CD4-positive, CD25-positive, alpha-beta regulatory T cell (primary cell): ENCODE results near the gene SMAD1. TPM values are rescaled to one million over a fixed set of nuclear protein-coding genes. Genes with fewer than 3 reads are reported as not detected.
"Not testable (repeated sequence)": the region's sequence is repeated elsewhere in the genome, so short reads cannot be mapped to it uniquely, and the experiment has no call there.

Experiments used
- ATAC-seq, 2 donors: fragments of 150-1000 bp; cut with Tn5 transposase; one replicate each; pipeline ENCODE4 v1.10.0; 2021; ENCODE audit warnings: low read depth in 2 of 2, moderate number of reproducible peaks in 2 of 2, moderate library complexity in 1 of 2
- DNase-seq, 3 donors: peaks; one replicate each; pipeline versions ENCODE4 v3.0.0 to v3.0.0-alpha.2; 2012 to 2022; ENCODE audit warnings: mixed read lengths in 1 of 3
- H3K27ac ChIP-seq: one replicate; pipeline ENCODE4 v1.7.0; 2013; ENCODE audit warnings: mild to moderate bottlenecking, low read length; ENCODE audit not compliant: insufficient read depth, poor library complexity, severe bottlenecking
- H3K27me3 ChIP-seq: one replicate; pipeline ENCODE4 v1.7.0; 2013; ENCODE audit warnings: low read length; ENCODE audit not compliant: control insufficient read depth, insufficient read depth
- H3K36me3 ChIP-seq: one replicate; pipeline ENCODE4 v1.7.0; 2013; ENCODE audit warnings: mild to moderate bottlenecking, low read length, moderate library complexity; ENCODE audit not compliant: control insufficient read depth, insufficient read depth
- H3K4me1 ChIP-seq: 2 replicates; pipeline ENCODE4 v1.7.0; 2013; ENCODE audit warnings: mild to moderate bottlenecking, low read length; ENCODE audit not compliant: insufficient read depth, control insufficient read depth, poor library complexity, severe bottlenecking
- H3K4me3 ChIP-seq: one replicate; pipeline ENCODE4 v1.7.0; 2013; ENCODE audit warnings: low read depth, mild to moderate bottlenecking, low read length, moderate library complexity
- H3K9me3 ChIP-seq, 2 experiments: 1 replicate in 1 of 2; 2 replicates in 1 of 2; pipeline ENCODE4 v1.7.0; 2013; ENCODE audit warnings: low read length in 2 of 2, mild to moderate bottlenecking in 1 of 2, moderate library complexity in 1 of 2; ENCODE audit not compliant: control insufficient read depth in 2 of 2
- H3K27ac Mint-ChIP-seq, 3 donors: one replicate each; pipeline ENCODE4 v1.8.0; 2020 to 2022; ENCODE audit warnings: mild to moderate bottlenecking in 3 of 3, mixed read lengths in 3 of 3, moderate library complexity in 2 of 3
- H3K27me3 Mint-ChIP-seq: one replicate; pipeline ENCODE4 v1.8.0; 2022; ENCODE audit warnings: mild to moderate bottlenecking, mixed read lengths
- H3K36me3 Mint-ChIP-seq: one replicate; pipeline ENCODE4 v1.8.0; 2020; ENCODE audit warnings: mixed read lengths
- H3K4me1 Mint-ChIP-seq, 4 donors: one replicate each; pipeline ENCODE4 v1.8.0; 2020 to 2022; ENCODE audit warnings: mixed read lengths in 4 of 4, mild to moderate bottlenecking in 1 of 4
- H3K4me3 Mint-ChIP-seq, 4 donors: one replicate each; pipeline ENCODE4 v1.8.0; 2020 to 2022; ENCODE audit warnings: mild to moderate bottlenecking in 4 of 4, mixed read lengths in 4 of 4, moderate library complexity in 3 of 4
- H3K9me3 Mint-ChIP-seq, 7 donors: one replicate each; pipeline ENCODE4 v1.8.0; 2020 to 2022; ENCODE audit warnings: mixed read lengths in 7 of 7, mild to moderate bottlenecking in 3 of 7, moderate library complexity in 2 of 7
- polyA plus RNA-seq, 4 donors: library from polyadenylated mRNA; unstranded; fragments of 300-500 nt; fragmentation: Illumina TruSeq; gene quantifications; one replicate each; pipeline ENCODE4 v1.2.3, GENCODE V29; 2021
- total RNA-seq: library from RNA; stranded (reverse); gene quantifications from one replicate; pipeline ENCODE4 v1.2.3, GENCODE V29; 2022

Gene SMAD1
- total and polyA plus RNA-seq, 5 donors from 2014 or later, result 1.2 to 7.2 (median 3.7) TPM

DNA sequence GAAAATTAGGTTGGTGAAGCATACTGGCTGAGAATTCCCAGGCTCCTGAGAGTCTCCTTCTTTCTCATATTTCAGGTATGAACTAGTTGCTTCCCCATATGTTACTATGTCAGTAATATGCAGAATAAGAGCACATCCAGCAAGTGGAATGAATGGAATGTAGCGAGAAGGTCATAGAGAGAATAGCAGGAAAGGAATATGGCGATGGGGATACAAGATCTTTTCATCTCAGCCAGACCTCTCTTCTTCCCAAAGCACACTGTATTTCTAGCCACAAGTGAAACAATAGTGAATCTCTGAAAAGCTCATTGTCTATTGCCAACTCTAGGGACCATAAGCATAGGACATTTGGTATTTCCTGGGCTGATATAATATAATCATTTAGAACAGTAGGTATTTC, 82.9 kb downstream of the SMAD1 start:
- Histone ChIP-seq H3K9me3 (no peaks in the 10 kb centered on the region), H3K27me3 (peaks cover 7% of the 10 kb centered on the region), H3K4me1 (no peaks in the 10 kb centered on the region), H3K36me3 (no peaks in the 10 kb centered on the region), H3K27ac (no peak overlapping the region), H3K4me3 (no peak overlapping the region)
- no peak for DNase-seq
- Mint-ChIP-seq H3K4me3 (no peak overlapping the region), H3K36me3 (no peaks in the 10 kb centered on the region), H3K4me1 (no peaks in the 10 kb centered on the region), H3K27ac (no peak overlapping the region), H3K27me3 (peaks cover 14% of the 10 kb centered on the region), H3K9me3 (peaks cover 0 to 8% (median 2%) of the 10 kb centered on the region in 7 donors)
- ATAC-seq, result no peak

DNA sequence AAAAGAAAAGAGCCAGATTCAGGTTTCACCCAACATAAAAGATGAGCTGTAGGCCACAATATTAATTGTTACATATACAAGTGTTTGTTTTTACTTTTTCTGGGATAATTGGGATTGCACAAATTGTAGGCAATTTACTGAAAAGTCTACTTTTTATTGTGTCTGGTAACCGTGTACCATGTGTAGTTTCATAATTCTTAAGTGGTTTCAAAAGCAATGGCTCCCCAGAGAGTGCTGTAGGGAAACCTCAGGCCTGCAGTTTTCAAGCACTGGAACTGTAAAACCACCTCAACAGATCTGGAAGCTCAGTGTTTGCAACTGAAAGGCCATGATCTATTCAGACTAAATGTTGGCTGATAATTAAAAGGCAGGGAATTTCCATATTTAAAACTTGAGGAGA, 83.7 kb downstream of the SMAD1 start:
- H3K9me3 ChIP-seq, result no peaks in the 10 kb centered on the region
- H3K9me3 Mint-ChIP-seq, result peaks cover 0 to 8% (median 2%) of the 10 kb centered on the region in 7 donors
- DNase-seq (no peak), ATAC-seq (no peak)
- H3K27ac ChIP-seq, result no peak overlapping the region
- H3K27ac Mint-ChIP-seq, result no peak overlapping the region
- no peak overlapping the region for H3K4me3 ChIP-seq
- H3K4me3 Mint-ChIP-seq, result no peak overlapping the region
- peaks cover 7% of the 10 kb centered on the region for H3K27me3 ChIP-seq
- H3K27me3 Mint-ChIP-seq, result peaks cover 11% of the 10 kb centered on the region
- no peaks in the 10 kb centered on the region for H3K36me3 Mint-ChIP-seq
- H3K4me1 ChIP-seq, result no peaks in the 10 kb centered on the region
- no peaks in the 10 kb centered on the region for H3K4me1 Mint-ChIP-seq
- no peaks in the 10 kb centered on the region for H3K36me3 ChIP-seq

DNA sequence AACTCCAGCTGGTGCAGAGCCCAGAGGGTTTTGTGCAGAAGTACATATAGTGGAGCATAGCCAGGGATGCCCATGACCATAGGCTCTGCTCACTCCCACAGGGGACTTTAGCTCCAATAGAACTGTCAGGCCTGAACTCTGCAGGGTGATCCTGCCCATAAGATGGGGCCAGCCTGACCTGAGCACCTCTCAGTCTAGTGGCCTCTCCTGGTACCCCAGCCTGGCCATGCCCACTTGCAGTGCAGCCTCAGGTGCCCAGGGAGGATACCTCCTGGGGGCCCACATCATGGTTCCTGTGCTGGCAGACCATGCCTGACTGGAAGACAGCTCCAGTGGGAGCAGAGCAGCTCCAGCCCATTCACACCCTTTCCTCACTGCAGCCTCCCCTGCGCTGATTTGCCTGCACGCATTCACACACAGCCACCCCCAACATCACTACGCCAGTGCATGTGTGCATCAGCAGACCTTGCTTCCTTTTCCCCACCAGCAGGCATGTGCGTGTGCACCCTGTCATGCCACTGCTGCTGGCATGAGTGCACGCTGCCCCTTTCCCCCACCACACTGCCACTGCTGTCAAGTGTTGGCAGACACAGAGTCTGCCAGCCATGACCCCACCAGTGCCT, 84.5 kb downstream of the SMAD1 start:
- H3K27ac ChIP-seq, result no peak overlapping the region
- no peaks in the 10 kb centered on the region for H3K9me3 ChIP-seq
- H3K4me1 Mint-ChIP-seq, result no peaks in the 10 kb centered on the region
- H3K4me3 Mint-ChIP-seq, result no peak overlapping the region
- DNase-seq (no peak), ATAC-seq (no peak)
- no peaks in the 10 kb centered on the region for H3K4me1 ChIP-seq
- peaks cover 11% of the 10 kb centered on the region for H3K27me3 Mint-ChIP-seq
- no peak overlapping the region for H3K27ac Mint-ChIP-seq
- peaks cover 7% of the 10 kb centered on the region for H3K27me3 ChIP-seq
- H3K9me3 Mint-ChIP-seq, result peaks cover 0 to 8% (median 2%) of the 10 kb centered on the region in 7 donors
- no peak overlapping the region for H3K4me3 ChIP-seq
- no peaks in the 10 kb centered on the region for H3K36me3 Mint-ChIP-seq
- no peaks in the 10 kb centered on the region for H3K36me3 ChIP-seq

GRCh38 chr4:145566768-145567167, 85.1 kb downstream of the SMAD1 start:
- Mint-ChIP-seq H3K4me1 (no peaks in the 10 kb centered on the region), H3K27me3 (peaks cover 11% of the 10 kb centered on the region), H3K36me3 (no peaks in the 10 kb centered on the region), H3K4me3 (no peak overlapping the region), H3K27ac (no peak overlapping the region), H3K9me3 (peaks cover 0 to 8% (median 2%) of the 10 kb centered on the region in 7 donors)
- ATAC-seq, result no peak
- Histone ChIP-seq H3K36me3 (no peaks in the 10 kb centered on the region), H3K9me3 (no peaks in the 10 kb centered on the region), H3K4me3 (no peak overlapping the region), H3K27ac (no peak overlapping the region), H3K27me3 (peaks cover 7% of the 10 kb centered on the region), H3K4me1 (no peaks in the 10 kb centered on the region)
- no peak for DNase-seq

DNA sequence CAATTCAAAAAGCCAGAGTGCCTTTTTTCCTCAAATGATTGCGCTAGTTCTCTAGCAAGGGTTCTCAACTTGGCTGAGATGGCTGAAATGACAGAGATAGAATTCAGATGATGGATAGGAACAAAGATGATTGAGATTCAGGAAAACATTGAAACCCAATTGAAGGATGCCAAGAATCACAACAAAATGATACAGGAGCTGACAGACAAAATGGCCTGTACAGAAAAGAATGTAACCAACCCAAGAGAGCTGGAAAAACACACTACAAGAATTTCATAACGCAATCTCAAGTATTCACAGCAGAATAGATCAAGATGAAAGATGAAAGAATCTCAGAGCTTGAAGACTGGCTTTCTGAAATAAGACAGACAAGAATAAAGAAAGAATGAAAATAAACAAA, 85.9 kb downstream of the SMAD1 start:
- Histone ChIP-seq H3K27ac (no peak overlapping the region), H3K36me3 (no peaks in the 10 kb centered on the region), H3K27me3 (peaks cover 3% of the 10 kb centered on the region), H3K4me3 (no peak overlapping the region), H3K4me1 (no peaks in the 10 kb centered on the region), H3K9me3 (no peaks in the 10 kb centered on the region)
- H3K4me3 Mint-ChIP-seq, result no peak overlapping the region
- DNase-seq, result no peak
- H3K9me3 Mint-ChIP-seq, result peaks cover 0 to 14% (median 4%) of the 10 kb centered on the region in 7 donors
- no peaks in the 10 kb centered on the region for H3K4me1 Mint-ChIP-seq
- no peaks in the 10 kb centered on the region for H3K36me3 Mint-ChIP-seq
- H3K27ac Mint-ChIP-seq, result no peak overlapping the region
- H3K27me3 Mint-ChIP-seq, result peaks cover 11% of the 10 kb centered on the region
- ATAC-seq, result no peak

DNA sequence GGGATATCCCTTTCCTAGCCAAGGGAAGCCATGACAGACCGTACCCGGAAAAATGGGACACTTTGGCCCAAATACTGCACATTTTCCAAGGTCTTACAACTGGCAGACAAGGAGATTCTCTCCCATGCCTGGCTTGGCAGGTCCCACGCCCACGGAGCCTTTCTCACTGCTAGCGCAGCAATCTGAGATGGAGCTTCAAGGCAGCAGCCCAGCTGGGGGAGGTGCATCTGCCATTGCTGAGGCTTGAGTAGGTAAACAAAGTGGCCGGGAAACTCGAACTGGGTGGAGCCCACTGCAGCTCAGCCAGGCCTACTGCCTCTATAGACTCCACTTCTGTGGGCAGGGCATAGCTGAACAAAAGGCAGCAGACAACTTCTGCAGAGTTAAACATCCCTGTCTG, 92.9 kb downstream of the SMAD1 start:
- ATAC-seq, H3K27me3 Mint-ChIP-seq, H3K9me3 Mint-ChIP-seq, H3K4me3 Mint-ChIP-seq, H3K4me3 ChIP-seq, H3K4me1 ChIP-seq, H3K27ac Mint-ChIP-seq, H3K36me3 ChIP-seq, H3K36me3 Mint-ChIP-seq, H3K27ac ChIP-seq, H3K9me3 ChIP-seq, H3K4me1 Mint-ChIP-seq, DNase-seq, H3K27me3 ChIP-seq: not testable (repeated sequence)

GRCh38 chr4:145580906-145581305, 99.3 kb downstream of the SMAD1 start:
- Mint-ChIP-seq H3K27me3 (peaks cover 5% of the 10 kb centered on the region), H3K9me3 (peaks cover 0 to 13% (median 3%) of the 10 kb centered on the region in 7 donors), H3K27ac (no peak overlapping the region), H3K36me3 (no peaks in the 10 kb centered on the region), H3K4me1 (no peaks in the 10 kb centered on the region), H3K4me3 (no peak overlapping the region)
- Histone ChIP-seq H3K4me3 (no peak overlapping the region), H3K9me3 (no peaks in the 10 kb centered on the region), H3K4me1 (no peaks in the 10 kb centered on the region), H3K36me3 (no peaks in the 10 kb centered on the region), H3K27ac (no peak overlapping the region), H3K27me3 (no peaks in the 10 kb centered on the region)
- DNase-seq (no peak), ATAC-seq (no peak)
